OCI-LY3 (cell line): ENCODE data around the gene DIP2C.

Experiments used
- CTCF ChIP-seq: fragments of 200-600, 300-600 bp; sonication (generic); IDR thresholded peaks from 2 replicates; pipeline ENCODE4 v1.5.1; 2014; ENCODE audit warnings: antibody characterized with exemption, low read length, low read depth
- EZH2phosphoT487 ChIP-seq: fragments of 200-600 bp; shearing (Covaris generic); IDR thresholded peaks from 2 replicates; pipeline ENCODE4 v1.6.1; 2018; ENCODE audit warnings: antibody characterized with exemption, mixed run types, low read depth

GRCh38 chr10:282294-283139 lies 407.0 kb downstream of the DIP2C start:
- TF ChIP-seq CTCF (no peak), EZH2phosphoT487 (no peak)
